HCT116 (cell line): ENCODE data around the gene MRPS7. TPM values are rescaled to one million over a fixed set of nuclear protein-coding genes. Genes with fewer than 3 reads are reported as not detected.
"Not testable (repeated sequence)": the region's sequence is repeated elsewhere in the genome, so short reads cannot be mapped to it uniquely, and the experiment has no call there.

Source experiments
- ATAC-seq: fragments of 200-7000 bp; cut with Tn5 transposase; 2 replicates; pipeline ENCODE4 v1.9.1; 2020; ENCODE audit warnings: mild to moderate bottlenecking, moderate library complexity
- BruUV-seq: library from RNA; stranded (reverse); fragments of 400-500 nt; replicated peaks from 2 replicates; lab custom pipeline; 2021; lab: Mats Ljungman, UMichigan
- CTCF ChIA-PET: fragments of 300-600 bp; sonication (Branson Sonifier 250); formaldehyde crosslinking; loops from one replicate; lab custom pipeline; 2021; ENCODE audit warnings: antibody characterized with exemption; lab: Charles Lee
- POLR2A ChIA-PET: fragments of 300-600, 350-600 bp; sonication (Branson Sonifier 250); formaldehyde crosslinking; loops from one replicate; lab custom pipeline; 2021; ENCODE audit warnings: antibody characterized with exemption; lab: Charles Lee
- RAD21 ChIA-PET, 2 experiments: fragments of 300-600 bp; sonication (Branson Sonifier 250); formaldehyde crosslinking; loops; one replicate each; lab custom pipeline; 2023; ENCODE audit warnings: low total read pairs in 2 of 2; ENCODE audit not compliant: uncharacterized antibody in 2 of 2, unreplicated experiment in 2 of 2, low non-redundant PET in 1 of 2; lab: Charles Lee
- DNase-seq: peaks from one replicate; pipeline ENCODE4 v3.0.0-alpha.2; 2010; ENCODE audit warnings: low read depth, low spot score
- H2AFZ ChIP-seq: fragments of 200-600 bp; shearing (Covaris generic), sonication (generic); 2 replicates; pipeline ENCODE4 v1.6.1; 2017; ENCODE audit warnings: low read depth, mixed run types, mixed read lengths, antibody characterized with exemption, low read length; ENCODE audit not compliant: poor library complexity, severe bottlenecking
- H3K27ac ChIP-seq: 2 replicates; pipeline ENCODE4 v1.5.1; 2012; ENCODE audit warnings: low read depth, low read length
- H3K27me3 ChIP-seq: fragments of 200-600 bp; sonication (generic); 2 replicates; pipeline ENCODE4 v1.6.1; 2016; ENCODE audit warnings: mixed run types, low read length, mixed read lengths; ENCODE audit not compliant: insufficient read depth
- H3K36me3 ChIP-seq, 2 experiments: fragments of 200-500 bp in 1 of 2; fragments of 200-600 bp in 1 of 2; sonication (Bioruptor generic) in 1 of 2; sonication (generic) in 1 of 2; 2 replicates each; pipeline versions ENCODE4 v1.5.1 to v1.6.1; 2014 to 2016; ENCODE audit warnings: low read length in 2 of 2, inconsistent platforms in 1 of 2, mixed read lengths in 1 of 2, mixed run types in 1 of 2; ENCODE audit not compliant: insufficient read depth in 2 of 2, control insufficient read depth in 1 of 2
- H3K4me1 ChIP-seq, 2 experiments: fragments of 200-600 bp in 1 of 2; sonication (generic) in 1 of 2; 2 replicates each; pipeline versions ENCODE4 v1.5.1 to v1.6.1; 2012 to 2017; ENCODE audit warnings: low read length in 2 of 2, inconsistent platforms in 1 of 2, mild to moderate bottlenecking in 1 of 2, mixed read lengths in 1 of 2, mixed run types in 1 of 2, moderate library complexity in 1 of 2; ENCODE audit not compliant: insufficient read depth in 2 of 2, control insufficient read depth in 1 of 2
- H3K4me2 ChIP-seq: fragments of 200-600 bp; sonication (generic); 2 replicates; pipeline ENCODE4 v1.6.1; 2017; ENCODE audit warnings: mixed run types, low read length, mixed read lengths
- H3K4me3 ChIP-seq, 2 experiments: fragments of 200-600 bp in 1 of 2; sonication (generic) in 1 of 2; replicated peaks in 1 of 2; 2 replicates each; pipeline ENCODE4 v1.5.1; 2011 to 2016; ENCODE audit warnings: low read length in 2 of 2, control low read depth in 1 of 2, low read depth in 1 of 2, mild to moderate bottlenecking in 1 of 2, mixed read lengths in 1 of 2, mixed run types in 1 of 2
- H3K79me2 ChIP-seq: fragments of 200-600 bp; sonication (generic); 2 replicates; pipeline ENCODE4 v1.6.1; 2017; ENCODE audit warnings: mild to moderate bottlenecking, mixed run types, low read length, moderate library complexity, mixed read lengths; ENCODE audit not compliant: insufficient read depth
- H3K9ac ChIP-seq: fragments of 200-600 bp; sonication (generic); 2 replicates; pipeline ENCODE4 v1.6.1; 2016; ENCODE audit warnings: low read length, mixed read lengths
- H3K9me2 ChIP-seq: fragments of 200-600 bp; sonication (generic), shearing (Covaris generic); 2 replicates; pipeline ENCODE4 v1.6.1; 2017; ENCODE audit warnings: mixed run types, mild to moderate bottlenecking, moderate library complexity; ENCODE audit not compliant: insufficient read depth
- H3K9me3 ChIP-seq, 2 experiments: fragments of 200-500 bp in 1 of 2; fragments of 200-600 bp in 1 of 2; sonication (Bioruptor generic) in 1 of 2; sonication (generic) in 1 of 2; 2 replicates each; pipeline ENCODE4 v1.6.1; 2014 to 2017; ENCODE audit warnings: low read length in 2 of 2, mixed read lengths in 2 of 2, inconsistent platforms in 1 of 2, low read depth in 1 of 2, mild to moderate bottlenecking in 1 of 2, mixed run types in 1 of 2, moderate library complexity in 1 of 2; ENCODE audit not compliant: control insufficient read depth in 1 of 2, insufficient read depth in 1 of 2
- H4K20me1 ChIP-seq: fragments of 200-600 bp; sonication (generic), shearing (Covaris generic); 2 replicates; pipeline ENCODE4 v1.6.1; 2017; ENCODE audit warnings: mixed run types, mild to moderate bottlenecking, moderate library complexity; ENCODE audit not compliant: insufficient read depth
- EZH2 ChIP-seq: fragments of 200-600 bp; sonication (generic); IDR thresholded peaks from 2 replicates; pipeline ENCODE4 v1.6.1; 2017; ENCODE audit warnings: antibody characterized with exemption, mixed run types
- EZH2phosphoT487 ChIP-seq: fragments of 200-600 bp; IDR thresholded peaks from 2 replicates; pipeline ENCODE4 v1.6.1; 2018; ENCODE audit warnings: antibody characterized with exemption, borderline replicate concordance
- FOSL1 ChIP-seq: IDR thresholded peaks from 2 replicates; pipeline ENCODE4 v1.6.1; 2012; ENCODE audit warnings: low read depth
- POLR2AphosphoS5 ChIP-seq: IDR thresholded peaks from 2 replicates; pipeline ENCODE4 v1.6.1; 2011; ENCODE audit warnings: mild to moderate bottlenecking, low read depth, low read length, moderate library complexity
- RAD21 ChIP-seq: IDR thresholded peaks from 2 replicates; pipeline ENCODE4 v1.6.1; 2012; ENCODE audit warnings: low read depth, mild to moderate bottlenecking
- SP1 ChIP-seq: IDR thresholded peaks from 2 replicates; pipeline ENCODE4 v1.6.1; 2012; ENCODE audit warnings: low read depth
- TCF7L2 ChIP-seq: IDR thresholded peaks from 2 replicates; pipeline ENCODE4 v1.7.0; 2011; ENCODE audit warnings: borderline replicate concordance, inconsistent platforms; ENCODE audit not compliant: insufficient read depth, insufficient read length; ENCODE audit errors: extremely low read depth
- YY1 ChIP-seq: IDR thresholded peaks from 2 replicates; pipeline ENCODE4 v1.6.1; 2011; ENCODE audit warnings: low read length, low read depth, moderate library complexity, mild to moderate bottlenecking; ENCODE audit not compliant: insufficient replicate concordance; ENCODE audit errors: extremely low read depth
- ZFX ChIP-seq: fragments of 450-650 bp; IDR thresholded peaks from 2 replicates; pipeline ENCODE4 v1.6.1; 2017
- ZNF274 ChIP-seq: fragments of 200-500 bp; sonication (Bioruptor generic); IDR thresholded peaks from 2 replicates; pipeline ENCODE4 v1.6.1; 2014; ENCODE audit warnings: mild to moderate bottlenecking, low read depth, low read length, inconsistent platforms
- intact Hi-C: fragments of 100-400 bp; cut with micrococcal nuclease; formaldehyde crosslinking; loops from 2 replicates; pipeline ENCODE4 v1.10.0; 2022
- total RNA-seq: library from RNA; stranded (reverse); gene quantifications from one replicate; pipeline ENCODE4 v1.2.1, GENCODE V29; 2021; ENCODE audit not compliant: unreplicated experiment
- TF ChIP-seq, protein P1 (sequence below): IDR thresholded peaks from 2 replicates; pipeline ENCODE4 v1.6.1; 2011; ENCODE audit warnings: mild to moderate bottlenecking, low read length, moderate library complexity; ENCODE audit not compliant: insufficient replicate concordance; ENCODE audit errors: extremely low read depth
- TF ChIP-seq, protein P2 (sequence below): IDR thresholded peaks from 2 replicates; pipeline ENCODE4 v1.6.1; 2012
- TF ChIP-seq, protein P3 (sequence below): IDR thresholded peaks from 2 replicates; pipeline ENCODE4 v1.6.1; 2012

The MRPS7 gene
- total RNA-seq, 1 experiment from 2014 or later: 104 TPM

DNA sequence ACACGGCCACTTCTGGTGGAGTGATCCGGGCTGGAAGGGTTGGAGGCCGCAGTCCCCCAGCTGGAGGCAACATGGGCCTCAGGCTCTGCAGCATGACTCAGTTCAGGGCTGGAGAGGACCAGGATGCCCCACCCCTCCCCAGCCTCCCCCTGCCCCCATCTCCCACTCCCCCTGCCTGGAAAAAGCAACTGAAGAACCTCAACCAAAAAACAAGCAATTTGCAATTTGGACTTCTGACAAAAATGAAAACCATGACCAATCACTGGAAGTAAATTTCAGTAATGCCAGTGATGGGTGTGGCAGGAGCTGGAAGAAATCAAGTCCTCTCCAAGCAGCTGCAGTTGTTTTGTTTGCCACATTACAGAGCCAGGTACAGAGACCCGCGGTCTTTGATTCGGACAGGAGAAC lies 16.0 kb downstream of the MRPS7 start (continued):
- TF ChIP-seq, protein P1, sequence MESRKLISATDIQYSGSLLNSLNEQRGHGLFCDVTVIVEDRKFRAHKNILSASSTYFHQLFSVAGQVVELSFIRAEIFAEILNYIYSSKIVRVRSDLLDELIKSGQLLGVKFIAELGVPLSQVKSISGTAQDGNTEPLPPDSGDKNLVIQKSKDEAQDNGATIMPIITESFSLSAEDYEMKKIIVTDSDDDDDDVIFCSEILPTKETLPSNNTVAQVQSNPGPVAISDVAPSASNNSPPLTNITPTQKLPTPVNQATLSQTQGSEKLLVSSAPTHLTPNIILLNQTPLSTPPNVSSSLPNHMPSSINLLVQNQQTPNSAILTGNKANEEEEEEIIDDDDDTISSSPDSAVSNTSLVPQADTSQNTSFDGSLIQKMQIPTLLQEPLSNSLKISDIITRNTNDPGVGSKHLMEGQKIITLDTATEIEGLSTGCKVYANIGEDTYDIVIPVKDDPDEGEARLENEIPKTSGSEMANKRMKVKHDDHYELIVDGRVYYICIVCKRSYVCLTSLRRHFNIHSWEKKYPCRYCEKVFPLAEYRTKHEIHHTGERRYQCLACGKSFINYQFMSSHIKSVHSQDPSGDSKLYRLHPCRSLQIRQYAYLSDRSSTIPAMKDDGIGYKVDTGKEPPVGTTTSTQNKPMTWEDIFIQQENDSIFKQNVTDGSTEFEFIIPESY: no peak
- TF ChIP-seq FOSL1 (no peak), ZNF274 (no peak), ZFX (no peak), RAD21 (no peak), SP1 (no peak), TCF7L2 (no peak), POLR2AphosphoS5 (no peak), YY1 (no peak), EZH2 (no peak), EZH2phosphoT487 (no peak)
- TF ChIP-seq, protein P2, sequence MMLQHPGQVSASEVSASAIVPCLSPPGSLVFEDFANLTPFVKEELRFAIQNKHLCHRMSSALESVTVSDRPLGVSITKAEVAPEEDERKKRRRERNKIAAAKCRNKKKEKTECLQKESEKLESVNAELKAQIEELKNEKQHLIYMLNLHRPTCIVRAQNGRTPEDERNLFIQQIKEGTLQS: no peak
- TF ChIP-seq, protein P3, sequence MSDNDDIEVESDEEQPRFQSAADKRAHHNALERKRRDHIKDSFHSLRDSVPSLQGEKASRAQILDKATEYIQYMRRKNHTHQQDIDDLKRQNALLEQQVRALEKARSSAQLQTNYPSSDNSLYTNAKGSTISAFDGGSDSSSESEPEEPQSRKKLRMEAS: no peak

DNA sequence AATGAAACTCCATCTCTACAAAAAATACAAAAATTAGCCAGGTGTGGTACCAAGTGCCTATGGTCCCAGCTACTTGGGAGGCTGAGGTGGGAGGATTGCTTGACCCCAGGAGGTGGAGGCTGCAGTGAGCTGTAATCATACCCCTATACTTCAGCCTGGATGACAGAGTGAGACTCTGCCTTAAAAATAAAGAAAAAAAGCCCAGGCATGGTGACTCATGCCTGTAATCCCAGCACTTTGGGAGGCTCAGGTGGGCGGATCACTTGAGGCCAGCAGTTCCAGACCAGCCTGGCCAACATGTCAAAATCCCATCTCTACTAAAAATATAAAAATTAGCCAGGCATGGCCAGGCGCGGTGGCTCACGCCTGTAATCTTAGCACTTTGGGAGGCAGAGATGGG lies 18.5 kb downstream of the MRPS7 start:
- BruUV-seq, DNase-seq, H4K20me1 ChIP-seq, H3K9me2 ChIP-seq, H3K79me2 ChIP-seq, H3K4me3 ChIP-seq, H3K27ac ChIP-seq, intact Hi-C loops, RAD21 ChIA-PET, H3K4me1 ChIP-seq, H3K9me3 ChIP-seq, H2AFZ ChIP-seq, H3K9ac ChIP-seq, H3K4me2 ChIP-seq, H3K27me3 ChIP-seq: not testable (repeated sequence)
- ATAC-seq: peak; percentile 42; the same call in 1 of the 2 replicates
- ChIA-PET CTCF (interaction anchor here (1.9 kb wide), 1 partner anchor 9 kb away, joined by 7 read pairs; the partner anchor contains the start of gene MIF4GD), POLR2A (interaction anchor here (1.0 to 1.6 kb wide), 3 partner anchors 9 to 117 kb away, joined by 3 to 6 read pairs (median 4); partner anchors contain the start of genes MIF4GD and SLC25A19)
- peaks cover 19 to 32% of the 10 kb centered on the region in 2 experiments; a peak in 3 of 4 replicates for H3K36me3 ChIP-seq
